GM12801 (cell line): ENCODE results near the gene PDK1.

Experiments used
- CTCF ChIP-seq: IDR thresholded peaks from one replicate; pipeline ENCODE4 v1.5.1; 2011; ENCODE audit warnings: control low read depth; ENCODE audit not compliant: insufficient read length; ENCODE audit errors: extremely low read depth

The PDK1 gene

GRCh38 chr2:172516299-172516698 is 39.6 kb upstream of the PDK1 start:
- TF ChIP-seq CTCF, result no peak

GRCh38 chr2:172518995-172519394 is 36.9 kb upstream of the PDK1 start:
- TF ChIP-seq CTCF, result no peak

GRCh38 chr2:172525601-172526000 is 30.3 kb upstream of the PDK1 start:
- no peak for TF ChIP-seq CTCF

GRCh38 chr2:172531309-172531708 is 24.6 kb upstream of the PDK1 start:
- TF ChIP-seq CTCF, result no peak

- TF ChIP-seq CTCF, result no peak
Measured at GRCh38 chr2:172533687-172534086, 22.2 kb upstream of the PDK1 start.

- TF ChIP-seq CTCF, result no peak
Measured at GRCh38 chr2:172535119-172535518, 20.8 kb upstream of the PDK1 start.

- no peak for TF ChIP-seq CTCF
Measured at GRCh38 chr2:172539767-172540166, 16.1 kb upstream of the PDK1 start.

GRCh38 chr2:172540421-172540820 is 15.5 kb upstream of the PDK1 start:
- TF ChIP-seq CTCF, result no peak
